C4-2B (cell line): ENCODE data around the gene E2F8.

Experiments
- H3K27ac ChIP-seq: fragments of 450-650 bp; 2 replicates; pipeline ENCODE4 v1.5.1; 2017
- CTCF ChIP-seq: fragments of 450-650 bp; conservative IDR thresholded peaks from 2 replicates; pipeline ENCODE4 v1.5.1; 2017; ENCODE audit warnings: mild to moderate bottlenecking
- ZFX ChIP-seq: fragments of 450-650 bp; IDR thresholded peaks from 2 replicates; pipeline ENCODE4 v1.6.1; 2017

The E2F8 gene

GRCh38 chr11:19181531-19182261 is 59.0 kb downstream of the E2F8 start:
- H3K27ac ChIP-seq = no peak overlapping the region

GRCh38 chr11:19176629-19177186 is 64.0 kb downstream of the E2F8 start:
- TF ChIP-seq ZFX (no peak), CTCF (no peak)
- H3K27ac ChIP-seq = no peak overlapping the region

More at GRCh38 chr11:19181531-19182261, 59.0 kb downstream of the E2F8 start:
- no peak for TF ChIP-seq CTCF
- no peak for TF ChIP-seq ZFX
